DMS53 (cell line): ENCODE data around the gene IFRD1.

Source experiments
- DNase-seq: peaks from one replicate; lab custom pipeline; 2025; lab: John Stamatoyannopoulos, UW

Gene IFRD1, protein sequence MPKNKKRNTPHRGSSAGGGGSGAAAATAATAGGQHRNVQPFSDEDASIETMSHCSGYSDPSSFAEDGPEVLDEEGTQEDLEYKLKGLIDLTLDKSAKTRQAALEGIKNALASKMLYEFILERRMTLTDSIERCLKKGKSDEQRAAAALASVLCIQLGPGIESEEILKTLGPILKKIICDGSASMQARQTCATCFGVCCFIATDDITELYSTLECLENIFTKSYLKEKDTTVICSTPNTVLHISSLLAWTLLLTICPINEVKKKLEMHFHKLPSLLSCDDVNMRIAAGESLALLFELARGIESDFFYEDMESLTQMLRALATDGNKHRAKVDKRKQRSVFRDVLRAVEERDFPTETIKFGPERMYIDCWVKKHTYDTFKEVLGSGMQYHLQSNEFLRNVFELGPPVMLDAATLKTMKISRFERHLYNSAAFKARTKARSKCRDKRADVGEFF

DNA sequence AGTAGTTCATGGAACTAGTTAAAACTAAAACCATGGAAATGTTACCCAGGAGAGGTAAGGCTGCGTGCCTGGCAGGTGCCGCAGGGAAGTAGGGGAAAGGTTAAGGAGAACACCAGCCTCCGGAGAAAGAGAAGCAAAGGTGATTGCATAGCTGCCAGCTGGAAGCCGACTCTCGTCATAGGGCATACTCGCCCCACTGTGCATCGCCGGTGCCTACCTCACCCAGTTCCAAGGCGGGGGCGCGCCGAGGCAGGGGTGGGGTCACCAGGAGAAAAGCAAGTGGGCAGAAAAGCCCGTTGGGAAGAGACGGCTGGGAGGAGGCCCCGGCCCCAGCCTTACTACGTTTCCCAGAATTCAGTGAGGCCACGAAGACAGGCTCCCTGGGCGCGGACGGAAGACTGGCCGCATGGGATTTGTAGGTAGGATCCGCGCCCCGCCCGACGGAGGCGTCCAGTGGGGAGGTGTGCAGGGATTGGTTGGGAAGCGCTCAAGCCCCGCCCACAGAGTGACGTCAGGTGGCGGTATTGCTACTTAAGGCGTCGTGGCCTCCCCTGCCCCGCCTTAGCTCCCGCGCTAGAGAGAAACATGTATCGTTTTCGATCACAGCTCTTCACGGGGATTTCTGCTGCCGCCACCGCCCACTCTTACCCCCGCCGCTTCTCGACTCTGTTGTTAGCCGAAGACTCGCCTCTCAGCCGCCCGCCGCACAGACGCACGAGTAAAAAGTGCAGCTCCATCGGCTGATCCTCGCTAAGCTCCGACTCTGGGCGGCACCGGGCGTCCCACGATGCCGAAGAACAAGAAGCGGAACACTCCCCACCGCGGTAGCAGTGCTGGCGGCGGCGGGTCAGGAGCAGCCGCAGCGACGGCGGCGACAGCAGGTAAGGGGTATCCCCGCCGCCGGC, at the start of gene IFRD1:
IFRD1 (plus strand) TSS at position 559 of the 905 bp plus-strand sequence; CDS start at position 788, 229 bp downstream.
- DNase-seq = peak; percentile 100

DNA sequence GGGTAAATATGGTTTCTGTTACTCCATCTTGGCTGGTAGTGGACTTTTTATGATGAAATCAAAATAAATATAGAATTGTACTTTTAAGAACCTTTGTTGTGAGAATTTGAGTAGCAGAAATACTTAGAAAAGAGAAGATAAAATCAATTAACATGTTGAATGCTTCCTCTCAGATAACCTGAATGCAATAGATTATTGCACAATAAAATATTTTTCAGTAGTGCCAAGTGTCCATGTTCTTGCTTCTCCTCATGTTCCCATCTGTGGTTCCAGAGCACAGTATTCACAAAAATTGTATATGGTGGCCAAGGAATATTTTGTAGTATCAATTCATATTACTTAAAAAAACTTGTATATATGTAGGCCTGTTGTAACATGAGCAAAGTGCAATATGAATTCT, 45.9 kb upstream of the IFRD1 start:
- DNase-seq = no peak

DNA sequence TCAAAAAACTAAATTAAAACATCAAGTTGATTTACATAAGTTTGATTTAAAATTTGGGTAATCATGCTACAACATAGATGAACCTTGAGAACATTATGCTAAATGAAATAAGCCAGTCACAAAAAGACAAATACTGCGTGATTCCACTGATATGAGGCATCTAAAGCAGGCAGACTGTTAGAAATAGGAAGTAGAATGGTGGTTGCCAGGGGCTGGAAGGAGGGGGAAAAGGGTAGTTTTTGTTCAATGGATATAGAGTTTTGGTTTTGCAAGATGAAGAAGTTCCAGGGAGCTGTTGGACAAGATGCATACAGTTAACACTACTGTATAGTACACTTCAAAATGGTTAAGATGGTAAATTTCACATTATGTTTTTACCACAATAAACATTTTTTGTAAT, 45.0 kb upstream of the IFRD1 start:
- no peak for DNase-seq

DNA sequence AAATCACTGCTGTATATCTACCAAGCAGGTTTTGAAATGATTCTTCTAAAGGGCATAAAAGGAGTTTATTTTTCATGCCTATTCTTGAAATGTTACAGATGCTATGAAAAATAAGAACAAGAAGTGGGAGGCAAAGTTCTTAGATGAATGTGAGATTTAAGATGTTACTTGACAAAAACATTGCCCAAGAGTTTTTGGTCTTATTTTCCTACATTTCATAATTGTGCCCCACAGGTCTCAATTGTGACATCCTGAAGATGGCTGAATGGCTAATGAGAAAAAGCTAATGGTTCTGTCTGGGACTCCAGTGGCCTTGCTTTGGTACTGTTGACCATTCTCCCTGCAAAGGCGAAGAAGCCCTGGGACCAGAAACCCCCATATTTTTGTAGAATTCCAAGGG, 43.0 kb upstream of the IFRD1 start:
- no peak for DNase-seq

DNA sequence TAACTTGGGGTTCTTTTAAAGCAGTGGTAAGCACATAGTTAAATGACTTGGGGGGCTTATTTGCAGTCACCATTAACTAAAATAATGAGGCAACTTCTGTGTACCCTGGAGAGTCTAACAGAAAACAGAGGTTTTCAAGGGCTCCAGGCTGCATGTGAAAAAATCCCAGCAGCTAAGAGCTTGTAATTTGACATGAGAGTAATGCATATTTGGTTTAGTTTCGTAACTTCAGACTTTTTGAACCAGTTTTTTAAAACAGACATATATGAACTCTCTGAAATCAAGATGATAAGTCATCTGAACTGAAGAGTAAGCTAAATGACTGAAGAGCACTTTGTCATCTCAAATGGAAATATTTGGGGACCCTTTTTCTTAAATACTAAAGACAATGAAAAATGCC, 40.2 kb upstream of the IFRD1 start:
- no peak for DNase-seq

DNA sequence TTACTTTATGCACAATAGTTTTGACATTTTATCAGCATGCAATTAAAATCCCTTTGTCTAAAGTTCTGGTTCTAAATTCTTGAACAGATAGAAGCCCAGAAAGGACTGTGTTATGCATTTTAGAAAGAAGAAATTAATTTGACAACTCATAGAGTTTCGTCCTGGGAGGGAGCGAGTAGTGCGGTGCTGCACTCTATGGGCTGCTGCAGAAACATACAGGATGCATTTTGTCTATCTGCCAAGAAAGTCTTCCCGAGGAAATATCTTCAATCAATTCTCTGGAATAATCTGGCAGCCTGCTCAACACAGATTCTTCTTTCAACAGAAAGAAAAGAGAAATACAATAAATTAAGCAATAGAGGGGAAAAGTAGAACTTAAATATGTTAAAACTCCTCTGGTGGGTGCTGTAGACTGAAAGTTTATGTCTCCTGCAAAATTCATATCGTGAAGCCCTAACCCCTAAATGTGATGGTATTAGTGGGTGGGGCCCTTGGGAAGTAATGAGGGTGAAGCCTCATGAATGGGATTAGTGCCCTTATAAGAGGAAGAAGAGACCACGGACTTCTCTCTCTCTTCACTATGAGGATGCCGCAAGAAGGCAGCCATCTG, 39.0 kb upstream of the IFRD1 start:
- peak; percentile 58 for DNase-seq

DNA sequence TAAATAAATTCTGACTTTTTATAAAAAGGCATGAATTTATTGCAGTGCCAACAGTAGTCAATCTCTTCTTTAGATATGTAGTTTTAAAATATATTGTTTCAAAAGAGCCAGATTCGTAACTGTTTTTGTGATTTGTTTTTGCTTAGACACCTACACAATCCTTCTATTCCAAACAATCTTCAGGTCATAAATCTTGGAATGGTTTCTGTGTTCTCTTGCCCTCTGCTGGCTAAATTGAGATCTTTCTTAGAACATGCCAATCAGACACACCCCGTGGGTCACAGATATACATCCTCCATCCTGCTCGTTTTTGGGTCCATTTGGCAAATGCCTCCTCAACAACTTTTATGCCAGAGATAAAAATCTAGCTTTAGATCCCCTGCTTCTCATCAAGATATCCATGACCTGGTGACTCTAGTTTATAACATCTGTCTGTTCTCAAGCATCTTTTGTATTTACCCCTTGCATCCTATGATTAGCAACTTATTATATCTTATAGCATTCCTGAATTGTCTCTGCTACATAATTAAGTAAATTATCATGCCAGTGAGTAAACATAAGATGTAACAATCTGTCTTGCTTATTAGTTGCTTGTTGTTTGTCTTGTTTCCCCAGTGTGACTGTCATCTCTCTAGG, 35.3 kb upstream of the IFRD1 start:
- DNase-seq = peak; percentile 78

DNA sequence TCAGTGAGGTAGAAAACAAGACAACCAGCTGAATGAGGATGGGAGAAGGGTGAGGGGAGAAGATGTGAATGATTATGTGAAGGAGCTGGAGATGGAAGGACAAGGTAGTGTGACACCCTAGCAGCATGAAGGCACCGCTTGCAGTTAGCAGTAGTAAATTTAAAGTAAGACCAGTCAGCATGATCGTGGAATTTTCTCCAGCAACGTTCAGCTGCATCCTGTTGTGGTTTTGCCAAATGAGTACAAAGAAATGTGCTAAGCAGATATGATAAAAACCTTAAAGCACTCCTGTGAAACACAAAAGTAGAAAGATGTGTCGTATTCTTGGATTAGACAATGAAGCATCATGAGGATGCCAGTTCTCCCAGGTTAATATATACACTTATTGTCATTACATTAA, 34.1 kb upstream of the IFRD1 start:
- no peak for DNase-seq

DNA sequence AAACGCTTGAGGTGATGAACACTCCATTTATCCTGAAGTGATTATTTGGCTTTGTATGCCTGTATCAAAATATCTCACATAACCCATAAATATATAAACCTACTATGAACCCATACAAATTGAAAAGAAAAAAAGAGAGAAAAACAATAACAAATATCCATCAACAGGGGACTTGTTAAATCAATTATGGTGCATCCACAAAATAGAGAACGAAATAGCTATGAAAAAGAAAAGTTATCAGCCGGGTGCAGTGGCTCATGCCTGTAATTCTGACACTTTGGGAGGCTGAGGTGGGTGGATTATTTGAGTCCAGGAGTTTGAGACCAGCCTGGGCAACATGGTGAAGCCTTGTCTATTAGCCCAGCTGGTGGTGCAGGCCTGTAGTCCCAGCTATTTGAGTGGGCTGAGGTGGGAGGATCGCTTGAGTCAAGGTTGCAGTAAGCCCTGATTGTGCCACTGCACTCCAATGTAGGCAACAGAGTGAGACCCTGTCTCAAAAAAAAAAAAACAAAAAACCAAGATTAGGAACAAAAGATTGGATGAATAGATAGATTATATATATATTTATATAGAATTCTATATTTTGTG, 30.6 kb upstream of the IFRD1 start:
- DNase-seq = peak; percentile 13

DNA sequence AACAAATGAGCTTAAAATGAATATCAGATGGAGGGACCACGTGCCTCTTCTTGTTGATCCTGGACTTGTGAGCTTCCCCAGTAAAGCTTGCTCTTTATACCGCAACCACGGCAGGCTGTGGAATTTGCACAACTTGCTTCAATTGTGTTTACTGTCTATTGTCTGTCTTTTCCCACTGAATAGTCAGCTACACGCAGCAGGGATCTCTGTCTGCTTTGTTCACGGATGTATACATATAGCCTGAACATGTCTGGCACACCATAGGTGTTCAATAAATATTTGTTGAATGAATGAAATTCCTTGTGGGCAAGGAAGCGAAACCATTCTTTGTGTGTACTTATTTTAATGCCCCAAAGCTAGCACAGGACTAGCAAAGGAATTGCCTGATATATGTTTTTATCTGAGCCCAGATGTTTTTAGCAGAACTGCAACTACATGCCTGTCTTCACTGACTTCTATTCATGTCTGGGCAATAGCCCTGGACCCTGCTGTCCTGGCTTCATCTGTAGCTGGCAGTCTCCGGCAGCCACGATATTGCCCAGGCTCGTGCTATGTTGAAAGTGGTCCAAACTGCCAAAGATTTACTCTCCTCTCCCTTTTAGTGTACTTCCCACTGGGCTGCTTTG, 29.9 kb upstream of the IFRD1 start:
- peak; percentile 64 for DNase-seq

DNA sequence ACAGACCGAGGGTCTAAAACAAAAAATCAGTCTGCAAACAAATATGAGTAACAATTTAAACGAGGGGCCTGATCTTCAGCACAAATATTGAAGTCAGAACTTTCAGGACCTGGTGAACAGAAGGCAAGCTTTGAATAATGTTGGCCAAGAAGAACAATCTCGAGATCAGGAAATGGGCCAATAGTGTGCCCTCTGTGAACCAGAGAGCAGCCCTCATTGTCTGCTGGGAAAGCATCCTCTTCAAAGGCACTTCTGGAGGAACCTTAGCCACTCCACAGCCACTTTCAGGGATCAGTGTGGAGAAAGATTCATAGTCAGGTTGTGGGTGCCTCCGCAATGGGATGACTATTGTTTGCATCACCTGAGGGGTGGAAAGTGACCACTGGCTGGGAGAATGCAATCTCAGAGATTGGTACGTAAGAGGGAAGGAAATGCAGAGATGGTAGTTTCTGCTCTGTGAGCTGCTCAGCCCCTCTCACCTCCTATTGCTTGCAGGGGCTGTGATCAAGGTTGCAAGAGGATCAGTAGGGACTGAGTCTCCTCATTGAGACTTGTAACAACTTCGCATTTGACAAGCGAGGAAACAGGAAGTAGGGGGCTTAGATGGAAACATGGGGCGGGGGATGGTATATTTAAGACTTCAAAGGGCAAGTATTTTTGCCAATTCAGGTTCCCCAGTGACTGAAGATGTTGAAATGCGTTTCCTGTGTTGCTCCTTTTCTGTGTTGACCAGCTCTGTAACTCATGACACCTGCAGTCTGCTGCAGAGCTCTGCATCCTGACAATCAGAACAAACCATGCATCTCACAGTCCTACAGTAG, 28.4 kb upstream of the IFRD1 start:
- peak; percentile 57 for DNase-seq

DNA sequence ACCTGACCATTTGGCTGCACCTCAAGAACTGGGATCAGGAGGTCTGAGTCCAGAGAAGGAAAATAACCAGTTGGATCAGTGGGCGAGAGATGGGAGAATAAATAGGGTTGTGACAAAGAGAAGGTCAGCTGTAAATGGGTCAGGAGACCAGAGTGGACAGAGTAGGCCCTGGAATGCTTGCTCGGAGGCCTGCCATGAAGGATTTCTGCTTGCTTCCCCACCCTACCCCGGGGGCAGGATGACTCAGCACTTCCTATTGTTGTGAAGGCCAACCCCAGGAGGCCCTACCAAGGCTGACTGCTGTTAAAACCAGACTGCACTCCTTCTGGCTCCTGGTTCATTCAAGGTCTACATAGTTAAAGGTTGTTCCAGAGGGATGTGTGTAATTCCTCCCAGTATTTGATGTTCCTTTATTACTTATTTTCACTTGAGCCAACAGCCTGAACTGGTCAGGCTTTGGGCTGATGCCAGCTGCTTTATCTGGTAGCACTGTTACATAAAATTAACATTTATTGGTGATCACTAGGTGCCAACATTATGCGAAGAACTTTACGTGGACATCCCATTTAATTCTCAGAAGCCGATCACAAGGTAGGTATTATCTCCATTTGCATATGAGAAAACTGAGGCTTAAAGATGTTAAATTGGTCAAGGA, 27.3 kb upstream of the IFRD1 start:
- DNase-seq = peak; percentile 87

DNA sequence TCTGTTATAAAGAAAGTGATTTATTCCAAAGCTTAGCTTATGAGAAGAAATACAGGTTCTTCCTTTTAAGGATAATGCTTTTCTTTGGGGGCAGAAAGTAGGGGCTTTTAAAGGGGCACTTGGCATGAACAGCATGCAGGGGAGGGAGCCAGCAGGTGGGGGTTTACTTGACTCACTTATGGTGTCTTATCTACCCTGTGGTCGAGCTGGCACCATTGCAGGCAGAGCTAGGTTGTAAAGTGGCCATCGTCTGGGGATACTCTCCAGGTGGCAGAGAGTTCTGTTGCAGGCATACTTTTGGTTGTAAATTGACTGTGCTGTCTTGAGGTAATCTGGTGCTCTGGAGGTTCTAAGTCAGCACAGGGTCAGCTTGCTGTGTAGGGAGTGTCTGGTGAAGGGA, 26.3 kb upstream of the IFRD1 start:
- no peak for DNase-seq

DNA sequence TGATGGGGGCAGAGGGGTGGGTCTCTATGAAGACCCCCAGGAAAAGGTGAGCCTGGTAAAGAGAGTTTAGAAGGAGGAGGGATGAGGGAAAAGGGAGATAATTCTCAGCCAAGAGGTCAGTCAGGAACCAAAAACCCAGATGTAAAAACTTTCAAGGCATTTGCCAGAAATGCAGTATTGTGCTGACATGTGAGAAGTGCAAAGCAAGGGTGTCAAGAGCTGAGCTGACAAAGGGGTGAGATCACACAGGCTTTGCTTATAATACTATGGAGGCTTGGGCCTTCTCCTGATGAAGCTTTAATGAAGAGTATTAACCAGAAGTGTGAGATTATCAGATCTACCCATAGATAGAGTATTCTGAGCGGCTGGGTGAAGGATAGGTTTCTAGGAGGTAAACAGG, 22.3 kb upstream of the IFRD1 start:
- no peak for DNase-seq

DNA sequence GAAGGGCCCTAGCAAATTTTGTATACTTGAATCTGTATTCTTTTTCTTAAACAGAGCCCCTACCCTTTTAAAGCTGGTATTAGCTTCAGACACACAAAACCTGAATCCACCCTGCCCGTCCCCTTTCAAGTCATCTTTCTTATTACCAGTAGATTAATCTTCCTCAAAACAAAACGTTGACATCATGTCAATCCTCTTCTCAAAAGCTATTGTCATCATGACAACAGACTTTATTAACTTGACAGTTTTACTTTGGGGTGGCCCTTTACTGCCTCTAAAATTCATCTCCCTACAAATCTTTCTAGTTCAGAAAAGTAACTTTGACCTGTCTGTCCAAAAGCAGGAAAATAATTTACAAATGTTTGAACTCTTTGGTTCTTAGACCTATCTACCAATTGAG, 21.5 kb upstream of the IFRD1 start:
- no peak for DNase-seq

DNA sequence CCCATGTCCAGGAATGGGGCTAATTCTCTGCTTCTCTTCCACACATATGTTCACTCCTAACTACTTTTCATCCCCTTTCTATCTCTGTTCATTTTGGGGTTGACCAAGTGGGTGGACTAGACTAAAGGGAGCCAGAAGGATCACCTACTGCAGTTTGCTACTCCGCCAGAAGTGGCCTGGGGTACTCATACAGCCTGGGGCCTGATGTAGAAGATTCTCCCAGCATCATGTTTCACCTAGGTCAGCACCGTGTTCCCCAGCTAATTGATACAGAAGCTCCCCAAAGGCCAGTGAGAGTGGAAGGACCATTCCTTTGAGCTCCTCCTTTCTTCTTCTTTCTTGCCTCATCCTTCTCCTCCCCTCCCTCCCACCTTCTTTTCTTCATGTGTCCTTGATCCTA, 19.6 kb upstream of the IFRD1 start:
- no peak for DNase-seq

DNA sequence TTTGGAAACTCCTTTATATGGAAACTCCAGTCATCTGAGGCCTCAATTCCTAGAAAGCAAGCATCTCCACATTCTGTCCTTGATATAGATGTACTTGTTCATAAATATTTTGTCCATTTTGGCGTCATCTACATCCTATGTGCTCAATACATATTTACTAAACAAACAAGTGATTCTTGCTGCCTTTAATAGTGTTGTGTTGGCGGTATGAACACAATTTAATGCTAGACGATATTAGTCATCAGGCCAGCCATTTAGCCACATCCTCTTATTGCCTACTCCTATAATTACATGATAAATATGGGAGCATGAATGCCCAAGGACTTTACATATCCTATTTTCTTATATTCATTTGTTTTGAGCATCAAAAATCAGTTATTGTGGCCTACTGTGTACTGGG, 18.5 kb upstream of the IFRD1 start:
- peak; percentile 12 for DNase-seq

DNA sequence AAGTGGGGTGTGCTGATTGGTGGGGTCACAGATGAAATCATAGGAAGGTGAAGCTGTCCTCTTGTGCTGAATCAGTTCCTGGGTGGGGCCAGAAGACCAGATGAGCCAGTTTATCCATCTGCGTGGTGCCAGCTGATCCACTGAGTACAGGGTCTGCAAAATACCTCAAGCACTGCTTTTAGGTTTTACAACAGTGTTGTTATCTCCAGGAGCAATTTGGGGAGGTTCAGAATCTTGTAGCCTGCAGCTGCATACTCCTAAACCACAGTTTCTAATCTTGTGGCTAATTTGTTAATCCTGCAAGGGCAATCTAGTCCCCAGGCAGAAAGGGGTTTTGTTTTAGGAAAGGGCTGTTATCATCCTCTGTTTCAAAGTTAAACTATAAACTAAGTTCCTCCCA, 17.0 kb upstream of the IFRD1 start:
- DNase-seq = no peak

DNA sequence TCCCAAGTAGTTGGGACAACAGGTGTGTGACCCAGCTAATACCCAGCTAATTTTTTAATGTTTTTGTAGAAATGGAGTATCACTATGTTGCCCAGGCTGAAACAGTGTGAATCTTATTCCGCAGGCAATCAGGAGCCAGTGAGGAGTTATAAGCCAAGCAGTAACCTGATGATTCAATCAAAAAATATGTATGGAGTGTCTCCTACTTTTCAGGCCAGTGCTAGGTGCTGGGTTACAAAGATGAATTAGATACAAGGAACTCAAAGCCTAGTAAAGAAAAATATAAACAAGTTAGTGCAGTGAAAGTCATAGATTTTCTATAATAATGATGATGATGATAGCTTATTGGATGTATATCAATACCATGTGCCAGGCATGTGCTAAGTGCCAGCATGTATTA, 13.2 kb upstream of the IFRD1 start:
- no peak for DNase-seq

DNA sequence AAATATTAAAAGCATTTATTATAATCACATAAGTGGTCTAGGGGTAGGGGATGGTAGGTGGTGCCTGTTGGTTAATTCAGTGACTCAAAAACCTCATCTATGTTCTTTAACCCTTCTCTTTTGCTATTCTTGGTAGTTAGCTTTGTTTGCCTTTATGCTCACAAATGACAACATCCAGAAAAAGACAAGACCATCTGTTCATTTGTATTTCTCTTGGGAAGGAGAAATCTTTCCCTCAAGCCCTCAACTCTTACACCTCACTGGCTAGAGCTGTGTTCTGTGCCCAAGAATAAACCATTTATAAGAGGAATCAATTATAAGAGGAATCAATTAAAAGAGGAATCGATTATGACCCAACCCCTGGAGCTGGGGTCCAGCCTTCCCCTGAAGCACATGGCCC, 10.8 kb upstream of the IFRD1 start:
- DNase-seq = no peak
